HepG2 (cell line): Measurements from ENCODE around the gene SSBP2.

ENCODE experiments used
- HOMEZ ChIP-seq: IDR thresholded peaks from 2 replicates; pipeline ENCODE4 v1.6.1; 2016; ENCODE audit warnings: low read depth
- POLR2A ChIP-seq, 2 experiments: IDR thresholded peaks; 2 replicates each; pipeline ENCODE4 v1.6.1; 2011; ENCODE audit warnings: low read depth in 2 of 2, low read length in 2 of 2, mild to moderate bottlenecking in 1 of 2, moderate library complexity in 1 of 2; ENCODE audit not compliant: insufficient read depth in 1 of 2
- TF ChIP-seq, protein P1 (sequence below), 2 experiments: sonication (generic) in 1 of 2; formaldehyde crosslinking in 1 of 2; IDR thresholded peaks; 2 replicates each; pipeline versions ENCODE4 v1.5.1 to v1.6.1; 2011 to 2020; ENCODE audit warnings: borderline replicate concordance in 1 of 2, low read depth in 1 of 2, low read length in 1 of 2, mild to moderate bottlenecking in 1 of 2, missing genetic modification reagents in 1 of 2, moderate library complexity in 1 of 2

DNA sequence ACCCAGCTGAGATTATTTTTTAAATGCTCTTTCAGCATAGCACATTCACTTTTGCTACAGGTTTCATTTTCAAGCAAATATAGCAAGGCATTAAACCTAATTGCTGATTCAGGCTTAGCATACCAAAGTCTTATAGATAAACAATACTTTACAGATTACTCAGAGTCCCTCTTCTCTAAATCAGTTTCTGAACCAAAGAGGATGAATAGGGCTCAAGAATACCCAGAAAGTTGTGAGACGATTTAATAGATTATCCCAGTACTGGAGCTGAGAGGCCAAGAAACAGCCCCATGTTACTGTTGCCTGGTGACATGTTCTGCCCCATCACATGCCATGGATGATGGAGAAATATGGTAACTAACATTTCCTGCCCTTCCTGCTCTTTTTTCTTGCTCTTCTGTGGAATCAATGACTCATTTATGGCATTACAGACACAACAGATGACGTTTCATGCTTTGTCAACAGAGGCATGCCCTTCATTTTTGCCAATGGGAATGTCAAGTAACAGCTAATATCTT is 18.1 kb upstream of the SSBP2 start:
- TF ChIP-seq POLR2A (IDR thresholded peaks at IDR 0.05; ENCODE audit: insufficient read depth in 1 of 2, low read depth in 2 of 2, low read length in 2 of 2) (no peak), HOMEZ (CRISPR knock-in tag) (no peak)
- TF ChIP-seq, protein P1, sequence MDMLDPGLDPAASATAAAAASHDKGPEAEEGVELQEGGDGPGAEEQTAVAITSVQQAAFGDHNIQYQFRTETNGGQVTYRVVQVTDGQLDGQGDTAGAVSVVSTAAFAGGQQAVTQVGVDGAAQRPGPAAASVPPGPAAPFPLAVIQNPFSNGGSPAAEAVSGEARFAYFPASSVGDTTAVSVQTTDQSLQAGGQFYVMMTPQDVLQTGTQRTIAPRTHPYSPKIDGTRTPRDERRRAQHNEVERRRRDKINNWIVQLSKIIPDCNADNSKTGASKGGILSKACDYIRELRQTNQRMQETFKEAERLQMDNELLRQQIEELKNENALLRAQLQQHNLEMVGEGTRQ (IDR thresholded peaks at IDR 0.05; ENCODE audit: low read depth, low read length) = no peak
- TF ChIP-seq, protein P1 (CRISPR knock-in tag; IDR thresholded peaks at IDR 0.05; ENCODE audit: borderline replicate concordance) = no peak
